ENCODE measurements around the gene IMP3. TPM values are rescaled to one million over a fixed set of nuclear protein-coding genes. Genes with fewer than 3 reads are reported as not detected.

Gene IMP3
- total and polyA plus RNA-seq, 2 experiments from 2014 or later, result 105 to 116 TPM

DNA sequence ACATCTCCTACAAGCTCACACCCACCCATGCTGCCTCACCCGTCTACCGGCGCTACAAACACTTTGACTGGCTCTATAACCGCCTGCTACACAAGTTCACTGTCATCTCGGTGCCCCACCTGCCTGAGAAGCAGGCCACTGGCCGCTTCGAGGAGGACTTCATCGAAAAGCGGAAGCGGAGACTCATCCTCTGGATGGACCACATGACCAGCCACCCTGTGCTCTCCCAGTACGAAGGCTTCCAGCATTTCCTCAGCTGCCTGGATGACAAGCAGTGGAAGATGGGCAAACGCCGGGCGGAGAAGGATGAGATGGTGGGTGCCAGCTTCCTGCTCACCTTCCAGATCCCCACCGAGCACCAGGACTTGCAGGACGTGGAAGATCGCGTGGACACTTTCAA lies 9.8 kb upstream of the IMP3 start:
- TF ChIP-seq, protein P1, sequence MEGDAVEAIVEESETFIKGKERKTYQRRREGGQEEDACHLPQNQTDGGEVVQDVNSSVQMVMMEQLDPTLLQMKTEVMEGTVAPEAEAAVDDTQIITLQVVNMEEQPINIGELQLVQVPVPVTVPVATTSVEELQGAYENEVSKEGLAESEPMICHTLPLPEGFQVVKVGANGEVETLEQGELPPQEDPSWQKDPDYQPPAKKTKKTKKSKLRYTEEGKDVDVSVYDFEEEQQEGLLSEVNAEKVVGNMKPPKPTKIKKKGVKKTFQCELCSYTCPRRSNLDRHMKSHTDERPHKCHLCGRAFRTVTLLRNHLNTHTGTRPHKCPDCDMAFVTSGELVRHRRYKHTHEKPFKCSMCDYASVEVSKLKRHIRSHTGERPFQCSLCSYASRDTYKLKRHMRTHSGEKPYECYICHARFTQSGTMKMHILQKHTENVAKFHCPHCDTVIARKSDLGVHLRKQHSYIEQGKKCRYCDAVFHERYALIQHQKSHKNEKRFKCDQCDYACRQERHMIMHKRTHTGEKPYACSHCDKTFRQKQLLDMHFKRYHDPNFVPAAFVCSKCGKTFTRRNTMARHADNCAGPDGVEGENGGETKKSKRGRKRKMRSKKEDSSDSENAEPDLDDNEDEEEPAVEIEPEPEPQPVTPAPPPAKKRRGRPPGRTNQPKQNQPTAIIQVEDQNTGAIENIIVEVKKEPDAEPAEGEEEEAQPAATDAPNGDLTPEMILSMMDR (IDR thresholded peaks at IDR 0.05; ENCODE audit: low read depth, low read length), result no peak
- no peak overlapping the region for H3K27ac ChIP-seq

DNA sequence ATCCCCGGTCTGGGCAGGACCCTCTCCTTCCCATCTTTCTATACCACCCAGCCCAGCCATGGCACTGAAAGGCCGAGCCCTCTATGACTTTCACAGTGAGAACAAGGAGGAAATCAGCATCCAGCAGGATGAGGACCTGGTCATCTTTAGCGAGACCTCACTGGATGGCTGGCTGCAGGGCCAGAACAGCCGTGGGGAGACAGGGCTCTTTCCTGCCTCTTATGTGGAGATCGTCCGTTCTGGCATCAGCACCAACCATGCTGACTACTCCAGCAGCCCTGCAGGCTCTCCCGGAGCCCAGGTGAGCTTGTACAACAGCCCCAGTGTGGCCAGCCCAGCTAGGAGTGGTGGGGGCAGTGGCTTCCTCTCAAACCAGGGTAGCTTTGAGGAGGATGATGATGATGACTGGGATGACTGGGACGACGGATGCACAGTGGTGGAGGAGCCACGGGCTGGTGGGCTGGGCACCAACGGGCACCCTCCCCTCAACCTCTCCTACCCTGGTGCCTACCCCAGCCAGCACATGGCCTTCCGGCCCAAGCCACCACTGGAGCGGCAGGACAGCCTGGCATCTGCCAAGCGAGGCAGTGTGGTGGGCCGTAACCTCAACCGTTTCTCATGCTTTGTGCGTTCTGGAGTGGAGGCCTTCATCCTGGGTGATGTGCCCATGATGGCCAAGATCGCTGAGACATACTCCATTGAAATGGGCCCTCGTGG lies 9.2 kb upstream of the IMP3 start:
- H3K4me1 ChIP-seq (ENCODE audit: low read depth), result peaks cover 26% of the 10 kb centered on the region
- no peaks in the 10 kb centered on the region for H3K9me3 ChIP-seq (ENCODE audit: low read depth)
- peak overlapping the region; percentile 84 for H3K27ac ChIP-seq
- H3K4me3 ChIP-seq, result peak overlapping the region; percentile 70
- TF ChIP-seq, protein P1 (IDR thresholded peaks at IDR 0.05; ENCODE audit: low read depth, low read length), result no peak
- H3K36me3 ChIP-seq, result no peaks in the 10 kb centered on the region
- no peak for DNase-seq (ENCODE audit: low read depth in 1 of 2, low spot score in 1 of 2)
- H3K27me3 ChIP-seq, result no peaks in the 10 kb centered on the region

More for the DNA sequence above, 9.8 kb upstream of the IMP3 start:
- Histone ChIP-seq H3K4me1 (ENCODE audit: low read depth) (peaks cover 26% of the 10 kb centered on the region), H3K27me3 (no peaks in the 10 kb centered on the region), H3K36me3 (no peaks in the 10 kb centered on the region), H3K4me3 (no peak overlapping the region), H3K9me3 (ENCODE audit: low read depth) (no peaks in the 10 kb centered on the region)
- DNase-seq (ENCODE audit: low read depth in 1 of 2, low spot score in 1 of 2), result no peak

DNA sequence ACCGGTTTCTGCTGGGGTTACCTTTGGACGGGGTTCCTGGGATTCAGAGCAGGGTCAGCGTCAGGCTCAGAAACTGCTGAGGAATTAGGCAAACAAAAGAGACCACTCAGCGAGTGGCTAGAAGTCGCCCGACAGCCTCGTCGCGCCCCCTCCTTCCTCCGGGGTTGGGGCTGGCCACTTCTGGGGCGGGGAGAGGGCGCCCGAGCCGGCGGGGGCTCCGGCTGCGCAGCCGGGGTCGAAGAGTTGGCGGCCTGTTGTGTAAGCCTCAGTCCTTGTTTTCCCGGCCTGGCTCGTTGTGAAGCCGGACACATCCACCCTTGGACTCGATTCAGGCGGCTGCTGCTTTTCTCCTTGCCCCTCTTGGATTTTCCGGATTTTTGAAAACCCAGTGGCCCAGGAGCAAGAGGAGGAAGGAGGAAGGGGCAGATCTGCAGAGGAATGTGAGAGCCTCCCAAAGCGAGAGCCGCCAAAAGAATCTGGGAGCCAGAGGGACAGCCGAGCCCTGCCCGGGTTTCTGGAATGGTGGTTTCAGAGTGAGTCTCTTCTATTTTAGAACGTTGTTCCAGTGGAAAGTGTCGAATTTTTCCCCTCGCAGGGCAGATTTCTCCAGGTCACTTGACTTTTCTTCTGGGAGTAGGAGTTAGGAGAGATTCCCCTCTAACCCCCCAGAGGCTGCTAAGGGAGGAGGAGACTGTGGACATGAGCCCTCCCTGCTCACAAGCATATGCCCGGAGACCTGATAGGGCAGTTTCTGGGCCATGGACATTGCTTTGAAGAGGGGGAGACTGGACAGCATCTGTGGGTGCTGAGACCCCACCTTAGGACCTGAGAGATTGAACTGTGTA lies 8.4 kb upstream of the IMP3 start:
- no peaks in the 10 kb centered on the region for H3K27me3 ChIP-seq
- H3K27ac ChIP-seq, result peak overlapping the region; percentile 84
- no peaks in the 10 kb centered on the region for H3K9me3 ChIP-seq (ENCODE audit: low read depth)
- no peaks in the 10 kb centered on the region for H3K36me3 ChIP-seq
- peaks cover 25% of the 10 kb centered on the region for H3K4me1 ChIP-seq (ENCODE audit: low read depth)
- H3K4me3 ChIP-seq, result peak overlapping the region; percentile 70
- TF ChIP-seq, protein P1 (IDR thresholded peaks at IDR 0.05; ENCODE audit: low read depth, low read length), result no peak
- peak; percentile 59 to 65 for DNase-seq (ENCODE audit: low read depth in 1 of 2, low spot score in 1 of 2)

DNA sequence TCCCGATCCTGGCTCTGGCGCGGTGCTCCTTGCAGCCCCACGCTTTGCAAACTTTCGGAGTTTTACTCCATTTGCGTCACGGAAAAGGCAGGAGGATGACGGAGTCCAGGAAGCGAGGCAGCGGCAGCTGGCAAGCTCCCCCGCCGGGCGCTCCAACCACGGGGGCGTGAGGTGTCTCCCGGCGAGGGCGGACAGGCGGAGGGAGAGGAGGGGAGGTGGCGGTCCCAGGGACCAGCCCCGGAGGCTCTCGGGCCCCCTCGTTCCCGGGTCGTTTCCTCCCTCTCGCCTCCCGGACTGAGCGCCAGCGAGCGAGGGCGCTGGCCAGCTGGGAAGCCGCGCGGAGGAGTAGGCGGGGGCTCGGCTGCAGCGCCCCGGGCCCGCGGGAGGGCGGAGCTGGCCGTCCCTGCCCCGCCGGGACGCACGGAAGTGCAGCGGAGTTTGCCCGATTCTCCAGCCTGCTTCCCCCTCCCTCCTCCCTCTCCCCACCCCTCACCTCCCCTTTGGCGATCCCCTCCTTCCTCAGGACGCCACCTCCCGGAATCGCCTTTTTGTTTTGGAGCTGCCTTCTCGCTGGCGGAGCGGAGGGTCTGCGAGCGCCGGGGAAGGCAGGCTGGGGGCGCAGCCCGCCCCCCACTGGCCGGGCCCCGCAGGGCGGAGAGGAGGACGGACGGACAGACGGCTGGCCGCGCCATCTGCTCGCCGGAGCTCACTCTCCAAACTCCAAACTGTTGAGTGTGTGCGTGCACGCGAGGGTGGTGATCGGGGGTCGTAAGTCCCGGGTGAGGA lies 7.5 kb upstream of the IMP3 start, which contains the start of gene SNX33:
SNX33 (plus strand) TSS at position 543 of the 786 bp plus-strand sequence. CDS start 1,191 bp downstream, outside the sequence.
- Histone ChIP-seq H3K27ac (peak within 1 kb of the TSS; percentile 84), H3K9me3 (ENCODE audit: low read depth) (no peaks in the 10 kb centered on the region), H3K4me3 (peak within 1 kb of the TSS; percentile 70), H3K4me1 (ENCODE audit: low read depth) (peaks cover 18% of the 10 kb centered on the region), H3K36me3 (no peaks in the 10 kb centered on the region), H3K27me3 (no peaks in the 10 kb centered on the region)
- peak; percentile 88 to 93 for DNase-seq (ENCODE audit: low read depth in 1 of 2, low spot score in 1 of 2)
- TF ChIP-seq, protein P1 (IDR thresholded peaks at IDR 0.05; ENCODE audit: low read depth, low read length), result peak; percentile 65

DNA sequence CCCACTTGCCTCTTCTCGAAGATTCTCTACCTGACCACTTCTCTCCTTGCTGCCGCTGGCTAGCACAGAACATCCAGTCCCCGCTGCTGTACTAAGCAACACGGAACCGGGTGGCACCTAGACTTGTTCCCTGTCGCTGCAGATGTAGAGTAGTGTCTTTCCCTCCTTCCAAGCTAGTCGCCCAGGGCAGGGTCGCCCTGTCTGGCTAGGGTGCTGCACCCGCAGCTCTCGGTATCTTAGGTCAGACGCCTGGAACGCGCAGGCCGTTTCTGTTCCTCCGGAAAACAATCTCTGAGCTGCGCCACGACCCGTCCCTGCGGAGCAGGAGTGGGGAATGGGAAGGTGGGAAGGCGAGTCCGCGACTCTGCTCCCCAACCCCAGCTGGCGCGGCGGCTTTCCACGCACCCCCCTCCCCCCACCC lies 6.9 kb upstream of the IMP3 start:
- Histone ChIP-seq H3K27ac (peak overlapping the region; percentile 84), H3K27me3 (no peaks in the 10 kb centered on the region), H3K9me3 (ENCODE audit: low read depth) (no peaks in the 10 kb centered on the region), H3K36me3 (no peaks in the 10 kb centered on the region), H3K4me3 (peak overlapping the region; percentile 70), H3K4me1 (ENCODE audit: low read depth) (peaks cover 12% of the 10 kb centered on the region)
- DNase-seq (ENCODE audit: low read depth in 1 of 2, low spot score in 1 of 2), result peak in 1 of 2 donors; percentile 44
- TF ChIP-seq, protein P1 (IDR thresholded peaks at IDR 0.05; ENCODE audit: low read depth, low read length), result no peak

Data from cardiac muscle cell (in vitro differentiated cells and primary cell).